Esophagus squamous epithelium (tissue), 4 donors: ENCODE measurements around the gene FYTTD1.

Source experiments
- CTCF ChIP-seq, 6 experiments: fragments of 450-650 bp in 4 of 6; fragments of 200-600 bp in 2 of 6; sonication (generic) in 2 of 6; IDR thresholded peaks; one replicate each; pipeline ENCODE4 v1.5.1; 2016 to 2019; ENCODE audit warnings: antibody characterized with exemption in 6 of 6, mild to moderate bottlenecking in 4 of 6, moderate library complexity in 4 of 6
- POLR2A ChIP-seq, 4 donors: fragments of 450-650 bp; IDR thresholded peaks; one replicate each; pipeline ENCODE4 v1.6.1; 2017; ENCODE audit warnings: antibody characterized with exemption in 4 of 4, mild to moderate bottlenecking in 4 of 4, moderate library complexity in 3 of 4

DNA sequence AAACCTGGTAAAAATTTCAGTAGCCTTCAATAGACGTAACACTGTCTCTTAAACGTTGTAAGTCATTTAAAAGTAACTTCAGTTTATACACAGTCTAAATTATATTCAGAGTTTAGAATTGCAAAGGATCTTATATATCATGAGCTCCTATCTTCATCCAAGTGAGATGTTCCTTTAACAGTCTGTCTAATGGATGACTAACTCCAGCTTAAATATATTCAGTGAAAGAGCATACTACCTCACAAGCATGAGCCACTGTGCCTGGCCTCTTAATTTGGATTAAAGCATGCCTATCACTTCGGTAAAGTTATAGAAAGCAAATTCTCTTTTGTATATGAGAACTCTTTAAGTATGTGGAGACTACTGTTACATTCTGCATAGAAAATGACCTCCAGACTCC lies 7.0 kb downstream of the FYTTD1 start:
- TF ChIP-seq CTCF (IDR thresholded peaks at IDR 0.05) (no peak), POLR2A (IDR thresholded peaks at IDR 0.05) (no peak)
